Breast epithelium (tissue), 4 donors: Measurements from ENCODE around the gene RBX1. TPM values are rescaled to one million over a fixed set of nuclear protein-coding genes. Genes with fewer than 3 reads are reported as not detected.

ENCODE experiments used
- DNase-seq, 2 donors: peaks; one replicate each; pipeline ENCODE4 v3.0.0-alpha.2; 2019; ENCODE audit warnings: low spot score in 2 of 2
- H3K27ac ChIP-seq, 2 donors: fragments of 200-600 bp; sonication (generic) in 1 of 2; one replicate each; pipeline ENCODE4 v1.5.1; 2016 to 2019; ENCODE audit warnings: mild to moderate bottlenecking in 1 of 2
- H3K27me3 ChIP-seq, 2 donors: fragments of 200-600 bp; sonication (generic) in 1 of 2; one replicate each; pipeline versions ENCODE4 v1.5.1 to v1.6.0; 2017 to 2019; ENCODE audit warnings: control low read depth in 1 of 2, mild to moderate bottlenecking in 1 of 2
- H3K36me3 ChIP-seq: fragments of 200-600 bp; one replicate; pipeline ENCODE4 v1.5.1; 2019
- H3K4me1 ChIP-seq, 2 donors: fragments of 200-600 bp; sonication (generic); one replicate each; pipeline ENCODE4 v1.5.1; 2016 to 2019; ENCODE audit warnings: control low read depth in 1 of 2
- H3K4me3 ChIP-seq, 3 donors: fragments of 200-600 bp; sonication (generic); 1 replicate in 2 of 3; 2 replicates in 1 of 3; pipeline ENCODE4 v1.5.1; 2016 to 2019; ENCODE audit warnings: mild to moderate bottlenecking in 3 of 3, moderate library complexity in 2 of 3
- H3K9me3 ChIP-seq, 2 donors: fragments of 200-600 bp; sonication (generic) in 1 of 2; one replicate each; pipeline ENCODE4 v1.5.1; 2016 to 2019; ENCODE audit warnings: control low read depth in 1 of 2
- CTCF ChIP-seq, 3 donors: fragments of 450-650 bp; IDR thresholded peaks; one replicate each; pipeline ENCODE4 v1.5.1; 2016 to 2017; ENCODE audit warnings: antibody characterized with exemption in 3 of 3, mild to moderate bottlenecking in 3 of 3, moderate library complexity in 3 of 3
- POLR2A ChIP-seq: fragments of 450-650 bp; IDR thresholded peaks from one replicate; pipeline ENCODE4 v1.6.1; 2016; ENCODE audit warnings: antibody characterized with exemption, mild to moderate bottlenecking, moderate library complexity
- POLR2AphosphoS5 ChIP-seq, 3 donors: sonication (generic); formaldehyde crosslinking; IDR thresholded peaks; one replicate each; pipeline ENCODE4 v1.6.1; 2017; ENCODE audit warnings: antibody characterized with exemption in 3 of 3
- intact Hi-C: fragments of 100-400 bp; cut with DNase I; formaldehyde crosslinking; loops from one replicate; pipeline ENCODE4 v1.15.1; 2023; ENCODE audit warnings: low total_unique reads
- total RNA-seq, 3 donors: library from RNA; depleted of rRNA; stranded (reverse); fragments of >200 nt; gene quantifications; one replicate each; pipeline ENCODE4 v1.1.0, GENCODE V29; 2016

RBX1 gene
- total RNA-seq, 3 donors from 2014 or later: 30.4 to 42.7 (median 39.3) TPM

GRCh38 chr22:40979871-40980270 lies 28.7 kb downstream of the RBX1 start:
- intact Hi-C loops: no loop called here
- TF ChIP-seq CTCF (IDR thresholded peaks at IDR 0.05): no peak
- TF ChIP-seq POLR2A: no peak
- no peak for TF ChIP-seq POLR2AphosphoS5 (IDR thresholded peaks at IDR 0.05)
- DNase-seq: no peak

GRCh38 chr22:40982482-40983385 lies 31.6 kb downstream of the RBX1 start:
- Histone ChIP-seq H3K4me3 (no peak overlapping the region), H3K27me3 (no peaks in the 10 kb centered on the region), H3K9me3 (no peaks in the 10 kb centered on the region), H3K36me3 (no peaks in the 10 kb centered on the region), H3K27ac (no peak overlapping the region), H3K4me1 (no peaks in the 10 kb centered on the region)
- DNase-seq: no peak
- intact Hi-C loops: no loop called here
- no peak for TF ChIP-seq POLR2A
- no peak for TF ChIP-seq CTCF (IDR thresholded peaks at IDR 0.05)
- TF ChIP-seq POLR2AphosphoS5 (IDR thresholded peaks at IDR 0.05): no peak

More at GRCh38 chr22:40979871-40980270, 28.7 kb downstream of the RBX1 start:
- Histone ChIP-seq H3K27me3 (no peaks in the 10 kb centered on the region), H3K4me3 (no peak overlapping the region), H3K27ac (no peak overlapping the region), H3K9me3 (no peaks in the 10 kb centered on the region), H3K36me3 (no peaks in the 10 kb centered on the region), H3K4me1 (no peaks in the 10 kb centered on the region)

- DNase-seq: no peak
- no peak overlapping the region for H3K4me3 ChIP-seq
- no peak overlapping the region for H3K27ac ChIP-seq
- TF ChIP-seq POLR2AphosphoS5 (IDR thresholded peaks at IDR 0.05): no peak
- TF ChIP-seq CTCF (IDR thresholded peaks at IDR 0.05): no peak
- no peak for TF ChIP-seq POLR2A
- intact Hi-C loops: no loop called here
- H3K4me1 ChIP-seq: no peaks in the 10 kb centered on the region
- no peaks in the 10 kb centered on the region for H3K9me3 ChIP-seq
- H3K36me3 ChIP-seq: no peaks in the 10 kb centered on the region
- no peaks in the 10 kb centered on the region for H3K27me3 ChIP-seq
These were observed 40.1 kb downstream of the RBX1 start for GRCh38 chr22:40991298-40991697.

GRCh38 chr22:40995821-40996220 lies 44.6 kb downstream of the RBX1 start:
- TF ChIP-seq POLR2AphosphoS5 (IDR thresholded peaks at IDR 0.05) (no peak), POLR2A (no peak), CTCF (IDR thresholded peaks at IDR 0.05) (no peak)
- intact Hi-C loops: no loop called here

GRCh38 chr22:40997520-40997919 lies 46.3 kb downstream of the RBX1 start:
- no peak overlapping the region for H3K4me3 ChIP-seq
- H3K36me3 ChIP-seq: no peaks in the 10 kb centered on the region
- TF ChIP-seq POLR2AphosphoS5 (IDR thresholded peaks at IDR 0.05) (no peak), POLR2A (no peak), CTCF (IDR thresholded peaks at IDR 0.05) (no peak)
- no peaks in the 10 kb centered on the region for H3K4me1 ChIP-seq
- no peaks in the 10 kb centered on the region for H3K27me3 ChIP-seq
- H3K27ac ChIP-seq: no peak overlapping the region
- no peaks in the 10 kb centered on the region for H3K9me3 ChIP-seq
- no peak for DNase-seq
- intact Hi-C loops: no loop called here

More at GRCh38 chr22:40995821-40996220, 44.6 kb downstream of the RBX1 start:
- Histone ChIP-seq H3K27me3 (no peaks in the 10 kb centered on the region), H3K4me1 (no peaks in the 10 kb centered on the region), H3K9me3 (no peaks in the 10 kb centered on the region), H3K27ac (no peak overlapping the region), H3K36me3 (no peaks in the 10 kb centered on the region), H3K4me3 (no peak overlapping the region)
- no peak for DNase-seq
